ENCODE data around the gene RPL22.

RPL22 gene

DNA sequence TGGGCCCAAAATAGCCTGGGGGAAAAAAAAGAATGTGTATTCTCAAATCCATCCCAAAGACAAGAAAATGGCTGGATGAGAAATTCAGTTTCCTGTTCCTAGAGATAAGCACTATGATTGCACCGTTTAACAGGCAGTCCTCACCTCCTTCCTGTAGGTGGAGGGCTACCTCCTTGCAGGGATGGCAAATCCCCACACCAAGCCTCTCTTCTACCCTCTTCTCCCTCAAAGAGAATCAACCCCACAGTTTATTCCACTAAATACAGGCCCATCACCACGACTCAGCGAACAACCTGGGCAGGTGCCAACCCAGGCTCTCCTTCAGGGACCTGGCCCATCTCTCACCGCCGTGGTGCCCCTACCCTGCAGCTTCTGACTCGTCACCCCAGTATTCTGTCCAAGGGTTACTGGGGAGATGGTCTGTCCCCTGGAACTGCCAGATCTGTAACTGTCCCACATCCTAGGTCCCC is 15.8 kb downstream of the RPL22 start:
- no peak for DNase-seq (ENCODE audit: low spot score)
- CTCF ChIA-PET = interaction anchor here (0.6 to 1.3 kb wide), 4 partner anchors 21 to 175 kb away, joined by 3 to 5 read pairs (median 4); no protein-coding TSS in a partner anchor

DNA sequence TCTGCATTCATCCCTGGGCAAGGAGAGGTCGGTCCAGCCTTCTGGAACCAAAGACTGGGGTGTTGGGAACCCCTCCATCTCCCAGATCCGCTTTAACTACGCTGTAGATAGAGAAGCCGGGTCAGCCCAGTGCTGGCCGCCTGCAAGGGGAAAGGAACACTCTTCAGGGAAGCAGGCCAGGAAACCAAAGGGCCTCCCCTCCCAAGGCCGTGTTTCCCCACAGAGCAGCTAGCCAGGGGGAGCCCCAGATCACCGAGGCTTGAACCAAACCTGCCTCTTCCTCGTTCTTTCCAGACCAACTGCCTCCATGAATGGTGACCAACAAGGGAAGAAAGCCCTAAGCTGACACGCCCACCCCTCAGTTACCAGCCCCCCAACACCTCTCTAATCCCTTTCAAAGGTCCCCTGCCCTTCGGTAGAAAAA is 18.0 kb downstream of the RPL22 start:
- no peak for DNase-seq (ENCODE audit: low spot score)
- TF ChIP-seq, protein P1, sequence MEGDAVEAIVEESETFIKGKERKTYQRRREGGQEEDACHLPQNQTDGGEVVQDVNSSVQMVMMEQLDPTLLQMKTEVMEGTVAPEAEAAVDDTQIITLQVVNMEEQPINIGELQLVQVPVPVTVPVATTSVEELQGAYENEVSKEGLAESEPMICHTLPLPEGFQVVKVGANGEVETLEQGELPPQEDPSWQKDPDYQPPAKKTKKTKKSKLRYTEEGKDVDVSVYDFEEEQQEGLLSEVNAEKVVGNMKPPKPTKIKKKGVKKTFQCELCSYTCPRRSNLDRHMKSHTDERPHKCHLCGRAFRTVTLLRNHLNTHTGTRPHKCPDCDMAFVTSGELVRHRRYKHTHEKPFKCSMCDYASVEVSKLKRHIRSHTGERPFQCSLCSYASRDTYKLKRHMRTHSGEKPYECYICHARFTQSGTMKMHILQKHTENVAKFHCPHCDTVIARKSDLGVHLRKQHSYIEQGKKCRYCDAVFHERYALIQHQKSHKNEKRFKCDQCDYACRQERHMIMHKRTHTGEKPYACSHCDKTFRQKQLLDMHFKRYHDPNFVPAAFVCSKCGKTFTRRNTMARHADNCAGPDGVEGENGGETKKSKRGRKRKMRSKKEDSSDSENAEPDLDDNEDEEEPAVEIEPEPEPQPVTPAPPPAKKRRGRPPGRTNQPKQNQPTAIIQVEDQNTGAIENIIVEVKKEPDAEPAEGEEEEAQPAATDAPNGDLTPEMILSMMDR (conservative IDR thresholded peaks at IDR 0.05; ENCODE audit: low read depth) = no peak
- no peak overlapping the region for H3K27ac ChIP-seq
- POLR2A ChIA-PET (ENCODE audit: low non-redundant PET) = no interaction called here
- CTCF ChIA-PET = interaction anchor here (0.6 kb wide), 1 partner anchor 23 kb away, joined by 3 read pairs; no protein-coding TSS in a partner anchor

More for the DNA sequence above, 15.8 kb downstream of the RPL22 start:
- POLR2A ChIA-PET (ENCODE audit: low non-redundant PET) = no interaction called here
- TF ChIP-seq, protein P1 (conservative IDR thresholded peaks at IDR 0.05; ENCODE audit: low read depth) = no peak
- H3K27ac ChIP-seq = no peak overlapping the region; the same call in 1 of the 2 replicates

DNA sequence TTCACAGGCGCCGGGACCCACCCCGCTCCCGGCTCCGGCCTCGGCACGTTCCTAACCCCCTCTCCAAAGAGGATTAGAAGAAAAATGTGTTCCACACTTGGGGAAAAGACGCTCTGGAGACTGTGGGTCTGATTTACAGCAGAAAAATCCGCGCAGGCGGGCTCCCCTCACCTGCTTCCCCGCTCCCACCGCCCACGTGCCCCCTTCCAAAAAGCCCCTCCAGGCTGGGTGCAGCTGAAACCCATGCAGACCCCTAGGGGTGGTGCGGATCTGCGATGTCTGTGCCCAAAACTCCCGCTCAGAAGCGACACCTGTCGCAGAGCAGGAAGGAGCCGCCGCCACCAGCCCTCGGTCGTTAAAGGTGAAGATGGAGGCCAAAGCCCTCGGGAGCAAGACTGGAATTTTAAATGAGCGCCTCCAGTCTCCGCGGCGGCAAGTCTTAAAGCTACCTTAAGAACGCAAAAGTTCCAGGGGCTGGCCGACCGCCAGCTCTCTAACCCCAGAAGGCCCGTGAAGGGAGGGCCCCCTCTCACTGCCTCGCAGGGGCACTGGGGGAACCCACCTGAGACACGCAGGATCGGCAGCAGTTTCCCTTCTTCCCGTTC is 18.6 kb downstream of the RPL22 start:
- TF ChIP-seq, protein P1 (conservative IDR thresholded peaks at IDR 0.05; ENCODE audit: low read depth) = no peak
- H3K27ac ChIP-seq = no peak overlapping the region
- no peak for DNase-seq (ENCODE audit: low spot score)
- CTCF ChIA-PET = no interaction called here
- POLR2A ChIA-PET (ENCODE audit: low non-redundant PET) = no interaction called here

DNA sequence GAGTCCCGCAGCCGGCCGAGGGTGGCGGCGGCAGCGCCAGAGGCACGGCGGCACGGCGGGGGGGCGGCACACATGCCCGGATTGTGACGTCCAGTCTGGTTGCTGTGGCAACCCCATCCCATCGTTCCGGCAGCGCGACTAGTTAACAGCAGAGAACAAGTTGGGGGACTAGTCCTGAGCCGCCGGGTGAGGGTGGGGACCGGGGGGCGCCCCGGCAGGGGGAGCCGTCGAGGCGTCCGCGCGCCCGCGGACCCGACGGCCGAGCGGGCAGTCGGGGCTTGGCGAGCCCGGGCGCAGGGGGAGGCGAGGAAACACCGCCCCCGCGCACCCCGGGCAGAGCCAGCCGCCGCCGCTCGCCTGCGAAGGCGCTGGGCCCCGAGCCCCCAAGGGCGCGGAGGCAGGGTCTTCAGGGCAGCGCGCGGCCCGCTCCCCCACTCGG is 19.1 kb downstream of the RPL22 start, which contains the start of gene CHD5:
TSS of gene CHD5 (minus strand) at position 54 of the 439 bp plus-strand sequence. CDS start 298 bp downstream, outside the sequence.
- H3K27ac ChIP-seq = no peak within 1 kb of the TSS
- POLR2A ChIA-PET (ENCODE audit: low non-redundant PET) = no interaction called here
- TF ChIP-seq, protein P1 (conservative IDR thresholded peaks at IDR 0.05; ENCODE audit: low read depth) = no peak
- CTCF ChIA-PET = no interaction called here
- DNase-seq (ENCODE audit: low spot score) = no peak

DNA sequence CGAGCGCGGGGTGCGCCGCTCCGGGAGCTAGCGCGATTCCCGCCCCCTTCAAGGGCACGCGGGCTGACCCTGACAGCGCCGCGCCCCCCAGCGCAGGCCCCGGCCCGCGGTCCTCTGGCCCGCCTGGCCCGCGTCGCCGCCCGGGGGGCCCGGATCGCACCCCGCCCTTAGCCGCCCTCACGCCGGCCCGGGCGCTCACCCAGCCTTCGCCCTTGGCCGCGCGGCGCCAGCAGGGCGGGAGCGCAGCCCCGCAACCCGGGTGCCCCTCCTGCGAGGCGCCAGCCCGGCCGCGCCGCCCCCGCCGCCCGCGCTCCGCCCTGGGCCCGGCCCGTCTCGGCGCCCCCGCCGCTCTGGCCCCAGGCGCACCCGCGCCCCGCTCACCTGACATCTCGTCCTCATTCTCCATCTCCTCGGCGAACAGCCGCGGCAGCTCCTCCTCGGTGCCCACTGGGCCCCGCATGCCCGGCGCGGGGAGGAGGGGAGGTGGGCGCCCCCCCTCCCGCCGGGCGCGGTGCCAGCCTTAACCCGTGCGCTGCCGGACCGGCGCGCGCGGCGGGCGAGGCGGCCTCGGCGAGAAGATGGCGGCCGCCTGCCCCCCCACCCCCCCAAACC is 19.7 kb downstream of the RPL22 start:
- ChIA-PET CTCF (no interaction called here), POLR2A (ENCODE audit: low non-redundant PET) (no interaction called here)
- DNase-seq (ENCODE audit: low spot score) = no peak
- no peak overlapping the region for H3K27ac ChIP-seq
- TF ChIP-seq, protein P1 (conservative IDR thresholded peaks at IDR 0.05; ENCODE audit: low read depth) = no peak

DNA sequence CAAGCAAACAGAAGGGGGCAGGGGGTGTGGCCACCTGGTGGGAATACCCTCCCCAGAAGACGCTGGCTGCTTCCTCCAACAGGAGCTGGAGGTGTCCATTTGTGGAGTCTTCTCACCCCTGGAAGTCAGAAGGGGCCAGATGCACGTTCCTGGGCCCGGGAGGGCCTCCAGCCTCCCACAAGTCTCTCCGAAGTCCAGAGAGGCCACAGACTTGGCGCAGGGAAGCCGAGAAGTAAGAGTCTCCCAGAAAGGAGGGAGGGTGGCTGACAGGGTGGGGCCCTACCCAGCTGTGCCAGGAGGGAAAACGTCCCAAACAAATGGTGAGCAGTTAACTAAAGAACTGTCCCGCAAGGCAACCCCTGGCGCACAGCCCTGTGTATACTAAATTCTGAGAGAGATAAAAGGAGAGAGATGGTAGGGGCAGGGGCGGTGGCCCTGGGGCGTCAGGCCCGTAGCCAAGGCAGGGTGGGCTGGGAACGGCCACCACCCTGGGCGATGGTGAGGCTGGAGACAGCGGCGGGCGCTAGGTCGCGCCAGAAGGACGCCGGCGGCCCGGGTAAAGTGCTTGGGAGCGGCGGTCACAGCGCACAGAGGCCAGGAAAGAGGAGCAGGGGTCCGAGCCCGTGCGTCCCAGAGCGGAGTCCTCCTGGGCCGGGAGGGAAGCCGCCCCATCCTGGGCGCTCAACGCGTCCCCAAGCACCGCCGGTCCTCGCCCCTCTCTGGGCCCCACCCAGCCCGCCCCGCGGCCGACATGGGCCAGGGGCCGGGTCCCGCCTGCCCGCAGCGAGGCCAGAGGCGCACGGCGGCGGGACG is 20.4 kb downstream of the RPL22 start:
- TF ChIP-seq, protein P1 (conservative IDR thresholded peaks at IDR 0.05; ENCODE audit: low read depth) = no peak
- ChIA-PET CTCF (interaction anchor here (0.7 kb wide), 1 partner anchor 77 kb away, joined by 3 read pairs; no protein-coding TSS in a partner anchor), POLR2A (ENCODE audit: low non-redundant PET) (no interaction called here)
- no peak for DNase-seq (ENCODE audit: low spot score)
- H3K27ac ChIP-seq = no peak overlapping the region

All from RWPE1 (cell line).